Spleen (tissue), 7 donors: ENCODE measurements around the gene PAPOLA.

ENCODE experiments used
- POLR2A ChIP-seq, 3 donors: fragments of 450-650 bp; IDR thresholded peaks; one replicate each; pipeline ENCODE4 v1.5.1; 2017; ENCODE audit warnings: antibody characterized with exemption in 3 of 3, mild to moderate bottlenecking in 1 of 3
- POLR2AphosphoS5 ChIP-seq, 3 donors: sonication (generic); formaldehyde crosslinking; IDR thresholded peaks; one replicate each; pipeline ENCODE4 v1.5.1; 2017; ENCODE audit warnings: antibody characterized with exemption in 3 of 3
- TF ChIP-seq, protein P1 (sequence below), 11 experiments: fragments of 200-600 bp in 7 of 11; fragments of 450-650 bp in 4 of 11; sonication (generic) in 4 of 11; IDR thresholded peaks in 8 of 11; conservative IDR thresholded peaks in 3 of 11; 1 replicate in 7 of 11; 2 replicates in 4 of 11; pipeline versions ENCODE4 v1.4.0 to v1.8.0; 2016 to 2021; ENCODE audit warnings: antibody characterized with exemption in 11 of 11, inconsistent platforms in 4 of 11, mild to moderate bottlenecking in 1 of 11
- donor health status: DM: no; HTN: no; CAD: no; lungs with moderate emphysema.
- donor health status: DM: no; HTN: no; CAD: no.
- donor health status: DM: no; HTN: no; CAD: no.

DNA sequence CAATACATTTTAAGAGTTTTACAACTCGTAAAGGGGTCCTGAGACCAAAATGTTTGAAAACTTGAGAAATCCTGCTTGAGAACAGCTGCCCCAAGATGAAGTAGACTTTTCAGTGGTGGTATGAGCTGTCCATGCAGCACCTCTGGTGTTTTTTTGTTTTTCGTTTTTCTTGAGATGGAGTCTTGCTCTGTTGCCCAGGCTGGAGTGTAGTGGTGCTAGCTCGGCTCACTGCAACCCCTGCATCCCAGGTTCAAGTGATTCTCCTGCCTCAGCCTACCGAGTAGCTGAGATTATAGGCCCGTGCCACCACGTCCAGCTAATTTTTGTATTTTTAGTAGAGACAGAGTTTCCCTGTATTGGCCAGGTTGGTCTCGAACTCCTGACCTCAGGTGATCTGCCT, 5.5 kb downstream of the PAPOLA start:
- TF ChIP-seq POLR2AphosphoS5 (IDR thresholded peaks at IDR 0.05) (no peak), POLR2A (IDR thresholded peaks at IDR 0.05) (no peak)
- TF ChIP-seq, protein P1, sequence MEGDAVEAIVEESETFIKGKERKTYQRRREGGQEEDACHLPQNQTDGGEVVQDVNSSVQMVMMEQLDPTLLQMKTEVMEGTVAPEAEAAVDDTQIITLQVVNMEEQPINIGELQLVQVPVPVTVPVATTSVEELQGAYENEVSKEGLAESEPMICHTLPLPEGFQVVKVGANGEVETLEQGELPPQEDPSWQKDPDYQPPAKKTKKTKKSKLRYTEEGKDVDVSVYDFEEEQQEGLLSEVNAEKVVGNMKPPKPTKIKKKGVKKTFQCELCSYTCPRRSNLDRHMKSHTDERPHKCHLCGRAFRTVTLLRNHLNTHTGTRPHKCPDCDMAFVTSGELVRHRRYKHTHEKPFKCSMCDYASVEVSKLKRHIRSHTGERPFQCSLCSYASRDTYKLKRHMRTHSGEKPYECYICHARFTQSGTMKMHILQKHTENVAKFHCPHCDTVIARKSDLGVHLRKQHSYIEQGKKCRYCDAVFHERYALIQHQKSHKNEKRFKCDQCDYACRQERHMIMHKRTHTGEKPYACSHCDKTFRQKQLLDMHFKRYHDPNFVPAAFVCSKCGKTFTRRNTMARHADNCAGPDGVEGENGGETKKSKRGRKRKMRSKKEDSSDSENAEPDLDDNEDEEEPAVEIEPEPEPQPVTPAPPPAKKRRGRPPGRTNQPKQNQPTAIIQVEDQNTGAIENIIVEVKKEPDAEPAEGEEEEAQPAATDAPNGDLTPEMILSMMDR (IDR thresholded peaks at IDR 0.05 in 8 of 11, conservative IDR thresholded peaks at IDR 0.05 in 3 of 11): no peak
